Stimulated activated CD8-positive, alpha-beta memory T cell treated with anti-CD3 and anti-CD28 coated beads, Interleukin-12 subunit alpha, Interleukin-12 subunit beta, amount 100 ng/mL, for 1 hour (primary cell): ENCODE measurements around the gene SLC50A1.
A peak's percentile ranks its signal among the peaks of the same experiment; 100 is the strongest.

Experiments used
- DNase-seq: peaks from one replicate; pipeline ENCODE4 v3.0.0-alpha.2; 2020; ENCODE audit warnings: low read depth

The SLC50A1 gene

DNA sequence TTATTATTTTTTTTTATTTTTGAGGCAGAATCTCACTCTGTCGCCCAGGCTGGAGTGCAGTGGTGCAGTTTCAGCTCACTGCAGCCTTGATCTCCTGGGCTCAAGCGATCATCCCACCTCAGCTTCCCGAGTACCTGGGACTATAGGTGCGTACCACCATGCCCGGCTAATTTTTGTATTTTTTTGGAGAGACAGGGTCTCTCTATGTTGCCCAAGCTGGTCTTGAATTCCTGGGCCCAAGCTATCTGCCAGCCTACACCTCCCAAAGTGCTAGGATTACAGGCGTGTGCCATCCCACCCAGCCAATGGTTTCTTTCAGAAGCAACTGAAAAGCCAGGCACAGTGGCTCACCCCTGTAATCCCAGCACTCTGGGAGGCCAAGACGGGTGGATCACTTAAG lies 35.2 kb downstream of the SLC50A1 start:
- no peak for DNase-seq

- no peak for DNase-seq
Measured at GRCh38 chr1:155171836-155172731, 36.4 kb downstream of the SLC50A1 start.

- DNase-seq, result peak; percentile 92
Measured at GRCh38 chr1:155172732-155173477, 37.3 kb downstream of the SLC50A1 start, which contains the start of gene KRTCAP2. Gene KRTCAP2, minus strand, starts transcription at chr1:155173304. Its CDS starts 80 bp downstream, at chr1:155173224.

- DNase-seq, result no peak
Measured at GRCh38 chr1:155173478-155174323, 38.0 kb downstream of the SLC50A1 start, which contains the start of gene TRIM46. Gene TRIM46, plus strand, starts transcription at chr1:155173849. Its CDS starts 118 bp downstream, at chr1:155173967.

DNA sequence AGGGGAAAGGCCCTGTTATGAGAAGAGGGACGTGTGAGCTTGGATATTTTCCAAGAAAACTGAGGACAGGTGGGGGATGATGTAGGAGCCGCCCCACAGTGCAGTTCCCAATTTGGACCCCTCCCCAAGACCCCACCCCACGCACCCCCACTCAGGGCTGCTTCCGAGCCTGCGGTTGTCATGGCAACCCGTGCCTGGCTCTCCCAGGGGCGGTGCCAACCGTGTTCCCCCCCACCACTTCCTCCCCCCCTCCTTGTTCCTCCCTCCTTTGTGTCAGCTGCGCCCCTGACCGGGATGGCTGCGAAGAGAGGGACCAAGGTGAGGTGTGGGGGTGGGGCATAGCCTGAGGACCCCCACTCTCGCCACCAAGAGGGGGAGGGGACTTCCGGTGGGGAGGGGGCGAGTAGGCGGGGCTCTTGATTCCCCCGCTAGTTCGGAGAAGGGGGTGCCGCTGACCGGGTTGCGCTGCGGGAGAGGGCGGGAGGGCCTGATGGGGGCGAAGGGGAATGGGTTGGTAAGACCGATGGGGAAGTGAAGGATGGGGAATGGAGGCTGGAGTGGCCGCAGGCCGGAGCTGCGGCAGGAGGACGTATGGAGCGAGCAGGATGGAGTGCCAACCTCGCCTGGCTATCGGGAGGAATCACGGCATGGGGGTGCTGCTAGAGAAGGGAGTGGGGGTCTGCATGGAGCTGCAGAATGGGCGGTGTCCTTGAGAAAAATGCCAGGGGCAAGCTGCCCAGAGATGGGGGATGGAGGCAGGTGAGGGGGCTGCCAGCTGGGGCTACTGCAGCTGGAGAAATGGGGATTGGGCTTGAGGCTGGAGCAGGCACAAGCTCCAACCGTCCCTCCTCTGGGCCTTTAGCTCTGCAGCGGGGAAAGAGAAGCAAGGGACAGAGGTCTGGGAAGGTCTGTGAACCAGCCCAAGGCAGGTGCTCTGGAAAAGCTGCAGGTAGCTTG lies 39.0 kb downstream of the SLC50A1 start:
- DNase-seq, result no peak

- DNase-seq, result no peak
Measured at GRCh38 chr1:155175281-155175926, 39.8 kb downstream of the SLC50A1 start.

- DNase-seq, result no peak
Measured at GRCh38 chr1:155175927-155176371, 40.3 kb downstream of the SLC50A1 start.

DNA sequence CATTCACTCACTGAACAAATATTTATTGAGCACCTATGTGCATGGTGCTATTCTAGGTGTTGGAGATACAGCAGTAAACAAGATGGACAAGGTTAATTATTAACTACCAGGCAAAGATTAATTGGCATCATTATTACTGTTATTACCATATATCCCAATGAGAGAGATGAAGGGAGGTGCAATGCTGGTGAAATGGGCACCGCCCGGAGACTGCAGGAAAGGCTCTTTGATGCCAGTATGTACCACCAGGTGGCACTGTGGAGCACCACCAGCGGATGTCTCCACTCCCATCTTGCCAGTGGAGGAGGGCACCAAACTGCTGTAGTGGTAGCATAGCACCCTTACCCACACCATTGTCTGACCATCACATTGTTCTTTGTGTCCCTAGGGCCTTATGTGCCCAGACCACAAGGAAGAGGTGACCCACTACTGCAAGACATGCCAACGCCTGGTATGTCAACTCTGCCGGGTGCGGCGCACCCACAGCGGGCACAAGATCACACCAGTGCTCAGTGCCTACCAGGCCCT lies 41.0 kb downstream of the SLC50A1 start:
- peak; percentile 80 for DNase-seq

DNA sequence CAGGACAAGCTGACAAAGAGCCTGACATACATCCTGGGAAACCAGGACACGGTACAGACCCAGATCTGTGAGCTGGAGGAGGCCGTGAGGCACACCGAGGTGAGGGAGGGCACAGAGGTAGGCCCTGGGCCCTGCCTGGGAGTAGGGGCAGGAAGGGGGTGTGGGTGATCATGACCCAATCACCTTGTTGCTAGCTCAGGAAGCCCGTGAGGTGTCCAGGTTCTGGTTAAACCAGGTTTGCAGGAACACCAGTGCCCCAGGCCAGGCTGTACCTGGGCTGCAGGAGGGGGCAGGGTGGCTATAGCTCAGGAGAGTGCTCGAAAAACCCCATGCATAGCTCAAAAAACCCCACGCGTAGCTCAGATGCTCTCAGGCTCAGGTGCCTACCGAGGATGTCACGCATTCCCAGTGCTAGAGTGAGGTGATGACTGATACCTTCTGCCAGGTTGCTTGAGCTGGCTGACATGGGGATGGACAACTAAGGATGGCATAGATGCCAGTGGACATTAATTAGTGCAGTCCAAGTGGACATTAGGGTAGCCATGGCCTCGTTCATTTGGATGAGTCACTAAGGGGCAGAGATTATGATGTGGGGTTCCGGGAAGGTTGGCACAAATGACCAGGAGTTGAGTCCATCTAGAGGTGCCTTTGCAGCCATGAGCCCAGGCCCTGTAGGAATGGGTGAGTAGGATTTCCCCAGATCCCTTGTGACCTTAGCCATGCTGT lies 41.7 kb downstream of the SLC50A1 start:
- no peak for DNase-seq

- DNase-seq, result no peak
Measured at GRCh38 chr1:155177918-155178281, 42.2 kb downstream of the SLC50A1 start.

GRCh38 chr1:155178441-155179111 lies 42.9 kb downstream of the SLC50A1 start:
- no peak for DNase-seq

DNA sequence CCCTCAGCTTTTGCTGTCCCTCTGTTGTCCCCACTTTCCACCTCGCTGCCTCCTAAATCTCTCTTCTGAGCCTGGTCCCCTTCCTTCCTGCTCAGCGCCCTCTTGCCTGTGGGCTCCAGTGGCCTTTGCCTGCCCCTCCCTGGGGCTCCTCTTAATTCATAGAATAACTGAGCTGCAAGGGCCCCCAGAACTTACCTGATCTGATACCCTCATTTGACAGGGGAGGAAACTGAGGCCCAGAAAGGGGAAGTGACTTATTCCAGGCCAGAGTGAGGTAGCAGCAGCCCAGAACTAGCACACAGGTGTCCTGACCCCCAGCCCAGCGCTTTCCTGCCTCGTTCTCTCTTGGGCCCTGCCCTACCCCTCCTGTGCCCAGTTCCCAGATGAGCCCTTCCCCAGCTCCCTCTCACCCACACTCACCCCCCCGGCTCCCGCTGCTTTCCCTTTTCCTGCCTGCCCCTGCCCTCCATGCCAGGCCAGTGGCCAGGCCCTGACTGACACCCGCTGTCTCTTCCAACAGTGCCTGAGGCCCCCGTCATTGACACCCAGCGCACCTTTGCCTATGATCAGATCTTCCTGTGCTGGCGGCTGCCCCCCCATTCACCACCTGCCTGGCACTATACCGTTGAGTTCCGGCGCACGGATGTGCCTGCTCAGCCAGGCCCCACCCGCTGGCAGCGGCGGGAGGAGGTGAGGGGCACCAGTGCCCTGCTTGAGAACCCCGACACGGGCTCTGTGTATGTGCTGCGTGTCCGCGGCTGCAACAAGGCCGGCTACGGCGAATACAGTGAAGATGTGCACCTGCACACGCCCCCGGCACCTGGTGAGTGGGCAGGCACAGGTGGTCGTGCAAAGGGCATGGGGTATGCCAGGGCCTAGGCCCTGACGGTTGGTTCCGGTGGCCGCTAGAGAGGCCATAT lies 43.7 kb downstream of the SLC50A1 start:
- DNase-seq, result no peak

DNA sequence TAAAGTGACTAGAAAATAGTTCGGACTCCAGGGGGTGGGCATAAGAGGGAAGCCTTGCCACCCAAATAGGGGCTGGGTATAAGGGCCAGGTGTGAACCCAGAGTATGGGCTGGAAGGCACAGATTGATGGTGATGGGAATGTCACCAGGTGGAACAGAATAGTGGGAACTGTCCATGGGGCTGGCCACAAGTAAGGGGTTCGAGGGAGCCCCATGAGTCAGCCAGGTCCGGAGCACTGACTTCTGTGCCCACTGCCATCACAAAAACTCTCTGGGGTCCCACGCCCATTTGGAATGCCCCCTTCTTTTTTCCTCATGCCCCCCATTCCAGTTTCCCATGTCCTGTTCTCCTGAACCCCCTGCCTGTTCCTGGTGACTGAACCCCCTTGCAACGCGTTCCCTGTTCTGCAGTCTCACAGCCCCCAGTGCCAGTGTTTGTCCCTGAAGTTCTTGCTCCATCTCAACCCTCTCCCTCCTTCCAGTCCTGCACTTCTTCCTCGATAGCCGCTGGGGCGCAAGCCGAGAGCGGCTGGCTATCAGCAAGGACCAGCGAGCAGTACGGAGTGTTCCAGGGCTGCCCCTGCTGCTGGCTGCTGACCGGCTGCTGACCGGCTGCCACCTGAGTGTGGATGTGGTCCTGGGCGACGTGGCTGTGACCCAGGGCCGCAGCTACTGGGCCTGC lies 45.9 kb downstream of the SLC50A1 start:
- DNase-seq, result no peak

GRCh38 chr1:155182052-155182550 lies 46.4 kb downstream of the SLC50A1 start:
- no peak for DNase-seq

GRCh38 chr1:155183775-155184221 lies 48.1 kb downstream of the SLC50A1 start:
- DNase-seq, result no peak

DNA sequence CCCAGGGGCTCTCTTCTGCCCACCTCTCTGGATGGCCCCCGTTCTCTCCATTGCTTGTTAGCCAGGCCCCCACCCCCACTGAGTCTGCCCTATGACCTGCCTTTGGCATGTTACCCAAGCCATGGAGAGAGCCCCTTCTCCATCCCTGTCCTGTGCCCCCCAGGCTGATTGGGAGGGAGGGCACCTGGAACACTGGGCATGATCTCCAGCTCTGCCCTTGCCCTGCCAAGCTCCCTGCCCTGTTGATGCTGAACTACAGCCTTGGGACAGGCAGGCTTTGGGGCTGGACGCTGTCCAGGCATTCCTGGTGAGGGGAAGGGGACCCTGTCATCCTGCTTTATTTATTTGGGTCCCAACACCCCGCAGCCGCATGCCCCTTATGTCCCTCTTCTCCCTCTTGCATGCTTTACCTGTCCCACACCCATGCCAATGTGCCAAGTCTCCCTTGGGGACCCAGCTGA lies 48.7 kb downstream of the SLC50A1 start:
- DNase-seq, result no peak
